GM12878 (cell line): ENCODE measurements around the gene TEKT5. TPM values are rescaled to one million over a fixed set of nuclear protein-coding genes. Genes with fewer than 3 reads are reported as not detected.

ENCODE experiments used
- BMI1 ChIP-seq: fragments of 450-650 bp; IDR thresholded peaks from 2 replicates; pipeline ENCODE4 v1.6.1; 2016; ENCODE audit warnings: mild to moderate bottlenecking, moderate library complexity, borderline replicate concordance
- CHD4 ChIP-seq: fragments of 200-600 bp; sonication (generic); IDR thresholded peaks from 2 replicates; pipeline ENCODE4 v1.6.1; 2016; ENCODE audit warnings: mild to moderate bottlenecking
- CUX1 ChIP-seq: IDR thresholded peaks from 2 replicates; pipeline ENCODE4 v1.6.1; 2012; ENCODE audit warnings: improper control_type of control experiment, low read depth, low read length; ENCODE audit not compliant: insufficient replicate concordance
- DPF2 ChIP-seq: fragments of 450-650 bp; IDR thresholded peaks from 2 replicates; pipeline ENCODE4 v1.6.1; 2017; ENCODE audit warnings: mild to moderate bottlenecking
- HDGF ChIP-seq: fragments of 450-650 bp; IDR thresholded peaks from 2 replicates; pipeline ENCODE4 v1.6.1; 2016; ENCODE audit warnings: antibody characterized with exemption
- KAT2A ChIP-seq: conservative IDR thresholded peaks from 2 replicates; pipeline ENCODE4 v1.6.1; 2011; ENCODE audit warnings: low read depth, low read length; ENCODE audit not compliant: control insufficient read depth
- MEF2B ChIP-seq: fragments of 450-650 bp; IDR thresholded peaks from 2 replicates; pipeline ENCODE4 v1.6.1; 2018; ENCODE audit warnings: mild to moderate bottlenecking, moderate library complexity; ENCODE audit not compliant: partially characterized antibody, poor library complexity, severe bottlenecking
- MYC ChIP-seq: IDR thresholded peaks from 2 replicates; pipeline ENCODE4 v1.6.1; 2011; ENCODE audit warnings: mild to moderate bottlenecking, low read length, moderate library complexity, inconsistent platforms; ENCODE audit not compliant: insufficient read depth, insufficient replicate concordance, insufficient read length, severe bottlenecking
- PBX3 ChIP-seq: IDR thresholded peaks from 2 replicates; pipeline ENCODE4 v1.6.1; 2011; ENCODE audit warnings: mild to moderate bottlenecking, low read depth, low read length, moderate library complexity; ENCODE audit not compliant: insufficient replicate concordance
- RCOR1 ChIP-seq: conservative IDR thresholded peaks from 2 replicates; pipeline ENCODE4 v1.6.1; 2012; ENCODE audit warnings: low read depth, low read length, improper control_type of control experiment
- RFX5 ChIP-seq: IDR thresholded peaks from 2 replicates; pipeline ENCODE4 v1.6.1; 2011; ENCODE audit warnings: low read depth, low read length, improper control_type of control experiment
- SIX5 ChIP-seq: IDR thresholded peaks from 2 replicates; pipeline ENCODE4 v1.6.1; 2011; ENCODE audit warnings: mild to moderate bottlenecking, low read depth, low read length, moderate library complexity; ENCODE audit not compliant: severe bottlenecking
- SMC3 ChIP-seq: IDR thresholded peaks from 2 replicates; pipeline ENCODE4 v1.6.1; 2011; ENCODE audit warnings: low read length, improper control_type of control experiment, borderline replicate concordance
- SUZ12 ChIP-seq: fragments of 200-600 bp; sonication (generic); IDR thresholded peaks from one replicate; pipeline ENCODE4 v1.6.1; 2018; ENCODE audit warnings: antibody characterized with exemption, mild to moderate bottlenecking; ENCODE audit not compliant: unreplicated experiment
- TCF12 ChIP-seq: IDR thresholded peaks from 2 replicates; pipeline ENCODE4 v1.6.1; 2011; ENCODE audit warnings: low read depth, mild to moderate bottlenecking, low read length
- TCF3 ChIP-seq: IDR thresholded peaks from 2 replicates; pipeline ENCODE4 v1.6.1; 2012; ENCODE audit warnings: low read depth, mild to moderate bottlenecking, low read length, borderline replicate concordance; ENCODE audit not compliant: insufficient read depth
- USF1 ChIP-seq: IDR thresholded peaks from 2 replicates; pipeline ENCODE4 v1.6.1; 2011; ENCODE audit warnings: borderline replicate concordance, low read depth, mild to moderate bottlenecking, moderate library complexity, mixed read lengths, low read length; ENCODE audit not compliant: insufficient read depth; ENCODE audit errors: extremely low read length
- USF2 ChIP-seq: IDR thresholded peaks from 2 replicates; pipeline ENCODE4 v1.6.1; 2011; ENCODE audit warnings: low read depth, low read length, improper control_type of control experiment, borderline replicate concordance
- ZBED1 ChIP-seq: IDR thresholded peaks from 2 replicates; pipeline ENCODE4 v1.6.1; 2016; ENCODE audit warnings: borderline replicate concordance
- ZNF207 ChIP-seq: fragments of 450-650 bp; IDR thresholded peaks from 2 replicates; pipeline ENCODE4 v1.6.1; 2014; ENCODE audit warnings: antibody characterized with exemption, mild to moderate bottlenecking, borderline replicate concordance
- ZNF217 ChIP-seq: fragments of 450-650 bp; IDR thresholded peaks from 2 replicates; pipeline ENCODE4 v1.6.1; 2017; ENCODE audit warnings: antibody characterized with exemption, mild to moderate bottlenecking
- ZNF24 ChIP-seq: fragments of 450-650 bp; IDR thresholded peaks from 2 replicates; pipeline ENCODE4 v1.6.1; 2017; ENCODE audit warnings: antibody characterized with exemption, mild to moderate bottlenecking
- ZNF622 ChIP-seq: fragments of 450-650 bp; IDR thresholded peaks from 2 replicates; pipeline ENCODE4 v1.6.1; 2017; ENCODE audit warnings: mild to moderate bottlenecking, inconsistent platforms
- polyA plus RNA-seq, 11 experiments: library from polyadenylated mRNA; depleted of rRNA in 4 of 11; unstranded in 6 of 11; stranded (reverse) in 5 of 11; fragments of >200 nt; fragmentation: Nextera tagmentation in 4 of 11; fragmentation: Illumina TruSeq in 1 of 11; extraction: Ambion mirVana in 4 of 11; extraction: Trizol in 1 of 11; gene quantifications; 1 replicate in 1 of 11; 2 replicates in 10 of 11; pipeline versions ENCODE4 v1.2.1 to v1.2.3, GENCODE V29; 2011 to 2016; ENCODE audit warnings: inconsistent platforms in 2 of 11, missing spikeins in 2 of 11, low read depth in 1 of 11
- total RNA-seq, 4 experiments: library from RNA; depleted of rRNA in 3 of 4; stranded (reverse); fragments of >200 nt in 3 of 4; fragmentation: Illumina TruSeq in 1 of 4; extraction: Trizol in 1 of 4; gene quantifications; 2 replicates each; pipeline versions ENCODE4 v1.2.1 to v1.2.3, GENCODE V29; 2013 to 2021

The TEKT5 gene
- total and polyA plus RNA-seq, 10 of the 15 experiments (the other 5 are each of a cell fraction or from before 2014, with no cell fraction given): 0.19 to 2.2 (median 0.68) TPM; not detected in 1

- TF ChIP-seq CUX1: no peak
- no peak for TF ChIP-seq SUZ12
- no peak for TF ChIP-seq SMC3
- TF ChIP-seq USF1: no peak
- TF ChIP-seq RCOR1: no peak
- no peak for TF ChIP-seq USF2
- TF ChIP-seq HDGF: no peak
- TF ChIP-seq ZNF622: no peak
- peak; percentile 7 for TF ChIP-seq PBX3
- TF ChIP-seq KAT2A: no peak
- no peak for TF ChIP-seq TCF3
- TF ChIP-seq CHD4: no peak
- no peak for TF ChIP-seq MYC
- no peak for TF ChIP-seq MEF2B
- TF ChIP-seq TCF12: no peak
- no peak for TF ChIP-seq BMI1
- no peak for TF ChIP-seq ZNF207
- no peak for TF ChIP-seq DPF2
- no peak for TF ChIP-seq SIX5
- no peak for TF ChIP-seq ZNF217
- TF ChIP-seq RFX5: no peak
- no peak for TF ChIP-seq ZNF24
- no peak for TF ChIP-seq ZBED1
These were observed 80.8 kb downstream of the TEKT5 start (continued) for GRCh38 chr16:10613785-10614485.
